Hematopoietic multipotent progenitor cell treated with erythropoietin and hydrocortisone succinate and interleukin-3 and kit ligand, for 6 days (in vitro differentiated cells): ENCODE data around the gene ARHGAP30.
A peak's percentile ranks its signal among the peaks of the same experiment; 100 is the strongest.
"Not testable (repeated sequence)": the region's sequence is repeated elsewhere in the genome, so short reads cannot be mapped to it uniquely, and the experiment has no call there.

Source experiments
- DNase-seq: peaks from one replicate; pipeline ENCODE4 v3.0.0-alpha.2; 2015

ARHGAP30 gene, protein sequence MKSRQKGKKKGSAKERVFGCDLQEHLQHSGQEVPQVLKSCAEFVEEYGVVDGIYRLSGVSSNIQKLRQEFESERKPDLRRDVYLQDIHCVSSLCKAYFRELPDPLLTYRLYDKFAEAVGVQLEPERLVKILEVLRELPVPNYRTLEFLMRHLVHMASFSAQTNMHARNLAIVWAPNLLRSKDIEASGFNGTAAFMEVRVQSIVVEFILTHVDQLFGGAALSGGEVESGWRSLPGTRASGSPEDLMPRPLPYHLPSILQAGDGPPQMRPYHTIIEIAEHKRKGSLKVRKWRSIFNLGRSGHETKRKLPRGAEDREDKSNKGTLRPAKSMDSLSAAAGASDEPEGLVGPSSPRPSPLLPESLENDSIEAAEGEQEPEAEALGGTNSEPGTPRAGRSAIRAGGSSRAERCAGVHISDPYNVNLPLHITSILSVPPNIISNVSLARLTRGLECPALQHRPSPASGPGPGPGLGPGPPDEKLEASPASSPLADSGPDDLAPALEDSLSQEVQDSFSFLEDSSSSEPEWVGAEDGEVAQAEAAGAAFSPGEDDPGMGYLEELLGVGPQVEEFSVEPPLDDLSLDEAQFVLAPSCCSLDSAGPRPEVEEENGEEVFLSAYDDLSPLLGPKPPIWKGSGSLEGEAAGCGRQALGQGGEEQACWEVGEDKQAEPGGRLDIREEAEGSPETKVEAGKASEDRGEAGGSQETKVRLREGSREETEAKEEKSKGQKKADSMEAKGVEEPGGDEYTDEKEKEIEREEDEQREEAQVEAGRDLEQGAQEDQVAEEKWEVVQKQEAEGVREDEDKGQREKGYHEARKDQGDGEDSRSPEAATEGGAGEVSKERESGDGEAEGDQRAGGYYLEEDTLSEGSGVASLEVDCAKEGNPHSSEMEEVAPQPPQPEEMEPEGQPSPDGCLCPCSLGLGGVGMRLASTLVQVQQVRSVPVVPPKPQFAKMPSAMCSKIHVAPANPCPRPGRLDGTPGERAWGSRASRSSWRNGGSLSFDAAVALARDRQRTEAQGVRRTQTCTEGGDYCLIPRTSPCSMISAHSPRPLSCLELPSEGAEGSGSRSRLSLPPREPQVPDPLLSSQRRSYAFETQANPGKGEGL

DNA sequence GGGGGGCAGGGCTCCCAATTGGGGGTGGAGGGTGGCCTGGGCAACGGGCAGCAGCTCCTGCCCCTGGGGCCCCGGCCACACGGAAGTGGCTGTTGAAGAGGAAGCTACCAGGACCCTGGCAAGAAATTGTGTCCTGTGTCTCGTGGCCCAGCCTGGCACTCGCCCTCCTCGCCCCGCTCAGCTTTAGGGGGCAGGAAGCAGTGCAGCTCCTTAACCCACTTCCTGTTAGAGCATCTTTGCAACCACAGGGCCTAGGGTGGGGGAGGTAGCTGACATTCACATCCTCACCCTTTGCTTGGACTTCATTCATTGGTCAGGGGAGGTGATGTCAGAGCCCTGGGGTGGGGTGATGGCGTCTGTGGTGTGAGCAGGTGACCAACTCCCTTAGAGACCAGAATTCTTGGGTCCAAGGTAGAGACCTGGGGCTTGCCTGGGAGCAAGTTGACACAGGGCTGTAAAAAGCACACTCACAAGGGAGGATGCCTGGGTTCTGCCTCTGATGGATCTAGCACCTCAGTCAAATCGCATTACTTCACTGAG lies at the start of gene ARHGAP30:
ARHGAP30 (minus strand) TSS at position 161 of the 540 bp plus-strand sequence. CDS start 267 bp downstream, outside the sequence.
- peak; percentile 89 for DNase-seq

DNA sequence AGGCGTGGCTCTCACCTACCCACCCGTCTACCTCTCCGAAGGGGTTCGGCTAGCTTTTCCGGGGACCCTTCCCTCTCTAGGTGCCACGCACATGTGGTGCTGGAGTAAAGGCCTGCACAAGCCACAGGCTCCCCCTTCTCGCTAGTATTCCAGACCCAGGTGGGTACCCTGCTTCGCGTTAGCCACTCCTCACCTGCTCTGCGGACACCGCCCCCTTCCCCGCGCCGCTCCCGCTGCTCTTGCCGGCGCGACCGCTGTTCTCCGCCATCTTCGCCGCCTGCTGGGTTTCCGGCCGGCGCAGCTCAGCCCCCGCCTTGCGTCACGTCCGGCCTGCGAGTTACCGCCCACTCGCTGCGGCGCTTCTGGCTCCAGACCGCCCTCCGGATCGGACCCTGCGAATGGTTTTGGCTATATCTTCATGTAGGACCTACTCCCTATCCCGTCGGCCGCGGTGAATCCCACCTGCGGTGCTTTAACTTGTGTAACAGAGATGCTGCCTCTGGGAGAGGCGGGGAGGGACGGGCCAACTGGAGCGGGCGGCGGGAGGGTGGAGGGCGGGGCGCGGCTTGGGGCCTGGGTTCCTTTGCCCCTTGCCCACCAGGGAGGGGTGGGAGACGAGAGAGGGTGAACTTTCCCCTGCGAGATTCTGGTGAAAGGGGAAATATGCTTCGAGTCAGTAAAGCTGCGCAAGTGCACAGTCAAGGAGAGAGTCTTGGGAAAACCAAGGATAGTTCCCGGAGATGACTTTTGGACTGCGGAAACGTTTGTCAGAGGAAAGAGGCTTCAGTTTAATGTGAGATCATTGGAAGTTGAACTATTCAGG lies 48.3 kb upstream of the ARHGAP30 start, which contains the start of the genes NIT1 and PFDN2:
NIT1 (plus strand) TSS at position 347 of the 823 bp plus-strand sequence; CDS start at position 419, 72 bp downstream.
PFDN2 (minus strand) TSS at position 279 of the 823 bp plus-strand sequence; CDS start at position 268, 11 bp downstream.
- DNase-seq, result peak; percentile 91

DNA sequence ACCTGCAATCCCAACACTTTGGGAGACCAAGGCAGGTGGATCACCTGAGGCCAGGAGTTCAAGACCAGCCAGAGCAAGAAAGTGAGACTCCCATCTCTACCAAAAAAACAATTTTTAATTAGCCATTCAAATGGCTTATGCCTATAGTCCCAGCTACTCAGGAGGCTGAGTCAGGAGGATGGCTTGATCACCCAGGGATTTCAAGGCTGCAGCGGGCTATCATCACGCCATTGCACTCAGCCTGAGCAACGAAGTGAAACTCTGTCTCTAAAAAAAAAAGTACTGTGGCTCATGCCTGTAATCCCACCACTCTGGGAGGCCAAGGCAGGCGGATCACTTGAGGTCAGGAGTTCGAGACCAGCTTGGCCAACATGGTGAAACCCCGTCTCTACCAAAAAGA lies 46.3 kb upstream of the ARHGAP30 start:
- DNase-seq, result not testable (repeated sequence)

DNA sequence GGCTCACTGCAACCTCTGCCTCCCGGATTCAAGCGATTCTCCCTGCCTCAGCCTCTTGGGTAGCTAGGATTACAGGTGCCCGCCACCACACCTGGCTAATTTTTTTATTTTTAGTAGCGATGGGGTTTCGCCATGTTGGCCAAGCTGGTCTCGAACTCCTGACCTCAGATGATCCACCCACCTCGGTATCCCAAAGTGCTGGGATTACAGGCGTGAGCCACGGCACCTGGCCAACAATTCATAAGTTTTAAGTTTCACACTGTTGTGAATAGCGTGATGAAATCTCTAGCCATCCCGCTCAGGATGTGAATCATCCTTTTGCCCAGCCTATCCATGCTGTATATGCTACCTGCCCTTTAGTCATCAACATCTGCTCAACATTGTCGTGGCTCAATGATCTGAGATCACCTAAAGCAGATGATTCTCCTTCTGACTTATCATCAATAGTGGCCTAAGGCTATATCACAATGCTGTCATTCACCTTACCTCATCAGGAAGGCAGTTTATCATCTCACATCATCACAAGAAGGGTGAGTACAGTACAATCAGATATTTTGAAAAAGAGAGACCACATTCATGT lies 45.5 kb upstream of the ARHGAP30 start:
- no peak for DNase-seq

DNA sequence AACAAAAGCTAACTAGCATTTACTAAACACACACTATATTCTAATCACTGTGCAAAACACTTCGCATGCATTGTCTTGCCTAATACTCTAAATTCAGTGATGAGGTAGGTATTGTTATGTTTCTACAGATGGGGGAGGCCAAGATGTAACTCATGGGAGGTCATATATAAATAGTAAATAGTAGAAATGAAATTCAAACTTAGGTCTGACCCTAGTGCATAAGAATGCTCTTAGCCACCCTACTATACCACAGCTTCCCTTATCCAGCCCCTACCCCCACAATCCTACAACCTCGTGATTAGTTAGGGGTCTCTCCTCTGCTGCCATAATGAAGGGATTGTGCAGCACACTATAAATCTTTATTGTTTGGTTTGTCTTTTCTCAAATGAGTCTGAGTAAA lies 44.9 kb upstream of the ARHGAP30 start:
- no peak for DNase-seq

DNA sequence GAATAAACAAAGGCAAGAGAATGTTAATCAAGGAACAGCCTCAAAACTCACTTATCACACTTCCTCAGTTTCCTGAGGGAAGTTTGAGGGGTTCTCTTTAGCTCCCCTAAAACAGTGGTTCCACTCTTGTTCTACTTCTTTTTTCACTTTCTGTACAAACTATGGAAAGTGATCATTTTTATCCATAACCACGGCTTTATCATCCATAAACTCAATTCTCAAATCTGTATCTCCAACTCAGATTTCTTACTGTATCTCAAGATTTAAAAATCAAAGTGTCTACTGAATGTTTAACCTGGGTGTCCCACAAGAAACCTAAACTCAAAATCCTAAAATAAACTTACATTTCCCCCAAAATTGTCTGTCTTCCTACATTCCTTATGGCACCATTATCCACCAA lies 44.2 kb upstream of the ARHGAP30 start:
- DNase-seq, result no peak

DNA sequence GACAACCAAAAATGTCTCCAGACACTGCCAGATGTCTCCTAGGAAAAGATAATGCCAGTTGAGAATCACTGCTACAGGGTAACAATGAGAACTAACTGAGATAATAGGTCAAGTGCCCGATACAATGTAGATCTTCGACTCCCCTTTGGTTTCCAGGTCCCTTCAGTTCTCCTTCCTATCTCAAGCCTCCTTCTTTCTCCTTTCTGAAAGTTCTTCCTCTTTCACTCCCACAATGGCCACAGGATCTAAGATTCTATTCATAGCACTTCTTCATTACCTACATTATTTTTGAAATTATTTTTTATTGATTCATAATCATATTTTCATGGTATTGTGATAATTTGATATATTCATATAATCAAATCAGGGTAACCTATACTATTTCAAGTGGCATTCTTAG lies 41.8 kb upstream of the ARHGAP30 start:
- peak; percentile 37 for DNase-seq

DNA sequence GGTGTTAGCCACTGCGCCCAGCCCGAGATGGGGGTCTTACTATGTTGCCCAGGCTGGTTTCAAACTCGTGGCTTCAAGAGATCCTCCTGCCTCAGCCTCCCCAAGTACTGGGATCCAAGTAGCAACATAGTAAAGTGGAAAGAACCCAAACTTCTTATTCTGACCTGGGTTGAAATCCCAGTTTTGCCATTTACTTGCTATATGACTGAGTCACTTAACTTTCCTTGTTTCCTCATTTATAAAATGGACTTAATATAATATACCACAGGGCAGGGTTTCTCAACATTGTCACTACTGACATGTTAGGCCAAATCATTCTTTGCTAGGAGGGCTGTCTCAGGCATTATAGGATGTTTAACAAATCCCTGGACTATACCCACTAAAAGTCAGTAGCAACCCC lies 41.4 kb upstream of the ARHGAP30 start:
- DNase-seq, result no peak

DNA sequence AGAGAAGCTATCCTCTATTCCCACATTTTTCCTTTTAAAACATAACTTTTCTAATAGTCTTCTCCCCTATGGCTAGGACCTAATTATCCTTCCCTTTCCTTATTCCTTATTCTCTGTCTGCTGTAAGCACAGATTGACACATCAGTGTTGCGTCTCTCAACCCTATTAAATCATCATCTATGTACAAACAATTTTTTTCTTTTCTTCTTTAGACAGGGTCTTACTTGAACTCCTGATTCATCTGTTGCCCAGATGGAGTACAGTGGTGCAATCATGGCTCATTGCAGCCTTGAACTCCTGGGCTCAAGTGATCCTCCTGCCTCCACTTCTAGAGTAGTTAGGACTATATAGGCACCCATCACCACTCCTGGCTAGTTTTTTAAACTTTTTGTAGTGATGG lies 36.7 kb upstream of the ARHGAP30 start:
- DNase-seq, result no peak

DNA sequence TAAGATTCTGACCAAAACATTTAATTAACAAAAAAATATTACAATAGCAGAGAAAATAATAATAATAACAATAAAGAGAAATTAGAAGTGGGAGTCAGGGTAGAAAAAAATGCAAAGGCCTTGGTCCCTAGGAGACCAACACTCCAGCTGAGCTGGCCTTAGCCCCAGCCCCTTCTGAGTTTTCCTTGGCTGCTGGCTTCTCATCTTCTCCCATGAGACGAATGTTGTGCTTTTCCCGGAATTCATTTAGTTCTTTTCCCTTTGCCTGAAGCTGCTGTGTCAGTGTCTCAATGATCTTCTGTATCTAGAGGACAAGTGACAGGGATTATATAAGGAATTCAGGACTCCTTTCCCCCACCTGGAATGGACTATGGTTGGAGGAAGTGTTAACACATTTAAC lies 30.9 kb upstream of the ARHGAP30 start:
- no peak for DNase-seq

DNA sequence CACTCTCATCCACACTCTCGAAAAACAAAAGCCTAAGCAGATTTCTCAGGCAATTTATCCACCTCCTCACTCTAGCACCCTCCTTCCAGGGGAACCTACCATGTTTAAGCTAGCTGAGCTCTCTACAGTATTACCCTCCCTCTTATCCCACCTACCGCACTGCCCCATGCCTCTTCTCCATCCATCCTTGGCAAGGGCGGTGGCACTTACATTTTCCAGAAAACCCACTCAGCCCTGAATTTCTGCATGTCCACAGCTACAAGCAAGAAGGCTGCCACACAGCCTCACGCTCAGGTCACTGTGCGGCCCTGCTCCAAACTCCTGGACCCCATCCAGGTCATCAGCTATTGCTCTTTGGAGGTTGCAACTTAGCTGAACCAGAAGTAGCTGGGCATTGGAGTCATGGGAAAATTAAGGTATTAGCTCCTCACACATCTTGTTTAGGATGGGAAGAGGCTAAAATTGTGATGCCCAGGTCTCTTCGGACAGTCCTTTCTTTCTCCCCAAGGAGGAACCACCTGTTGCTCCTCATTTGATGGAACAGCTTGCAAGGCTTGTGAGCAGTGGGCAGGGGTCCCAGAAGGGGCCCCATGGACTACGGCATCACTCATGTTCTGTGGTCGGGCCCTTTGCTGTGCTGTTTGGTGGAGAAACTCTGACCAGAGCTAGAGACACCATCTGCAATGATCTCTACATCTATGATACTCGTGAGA lies 29.6 kb upstream of the ARHGAP30 start:
- no peak for DNase-seq

DNA sequence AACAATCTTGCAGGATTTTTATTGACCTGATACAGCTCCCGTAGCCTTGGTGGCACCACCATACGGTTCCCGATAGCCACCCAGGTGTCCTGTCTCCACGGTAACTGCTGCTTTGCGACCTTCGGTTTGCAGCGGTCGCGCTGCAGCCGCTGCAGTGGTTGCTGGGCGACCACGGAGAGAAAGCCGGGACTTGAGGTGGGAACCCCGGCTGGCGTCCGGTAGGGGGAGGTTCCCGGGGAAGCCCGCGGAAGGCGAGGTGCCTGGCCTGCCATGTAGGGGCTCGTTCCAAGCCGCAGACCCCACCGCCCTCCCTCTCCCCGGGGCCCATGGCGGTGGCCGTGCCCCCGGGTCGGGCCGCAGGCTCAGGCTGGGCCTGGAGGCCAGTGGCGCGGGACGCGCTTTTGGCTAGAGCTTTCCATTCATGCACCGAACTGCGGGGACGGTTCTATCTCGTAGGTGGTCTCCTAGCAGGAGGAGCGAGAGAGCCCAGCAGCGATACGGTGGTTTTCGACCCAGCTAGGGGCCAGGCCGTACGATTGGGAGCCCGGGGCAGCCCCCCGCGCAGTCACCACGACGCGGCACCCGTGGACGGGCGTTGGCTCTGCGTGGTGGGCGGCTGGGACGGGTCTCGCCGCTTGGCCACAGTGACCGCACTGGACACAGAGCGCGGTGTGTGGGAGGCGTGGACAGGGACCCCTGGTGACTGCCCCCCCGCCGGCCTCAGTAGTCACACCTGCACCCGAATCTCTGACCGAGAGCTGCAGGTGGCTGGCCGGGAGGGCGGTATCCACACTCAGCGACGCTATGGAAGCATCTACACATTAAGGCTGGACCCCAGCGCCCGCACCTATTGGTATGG lies 28.7 kb upstream of the ARHGAP30 start, which contains the start of gene KLHDC9:
KLHDC9 (plus strand) TSS at position 152 of the 859 bp plus-strand sequence; CDS start at position 327, 175 bp downstream.
- DNase-seq, result peak; percentile 82

DNA sequence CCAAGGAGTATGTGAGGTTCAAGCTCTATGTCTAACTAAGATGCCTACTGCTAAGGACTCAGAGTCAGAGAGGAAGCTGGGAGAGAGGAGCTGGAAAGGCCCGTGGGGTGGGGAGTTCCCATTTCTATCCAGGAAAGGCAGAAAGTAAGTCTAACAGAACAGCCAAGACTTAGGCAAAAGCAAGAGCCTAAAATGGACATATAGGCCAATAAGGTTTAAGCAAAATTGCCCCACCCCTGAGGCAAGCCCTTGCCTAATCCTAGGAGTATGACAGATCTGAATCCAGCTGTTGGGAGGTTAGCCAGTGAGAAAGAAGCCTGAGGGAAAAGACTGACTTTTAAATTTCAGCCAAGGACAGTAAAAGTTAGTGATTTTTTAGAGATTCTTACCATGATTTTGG lies 26.8 kb upstream of the ARHGAP30 start:
- no peak for DNase-seq

DNA sequence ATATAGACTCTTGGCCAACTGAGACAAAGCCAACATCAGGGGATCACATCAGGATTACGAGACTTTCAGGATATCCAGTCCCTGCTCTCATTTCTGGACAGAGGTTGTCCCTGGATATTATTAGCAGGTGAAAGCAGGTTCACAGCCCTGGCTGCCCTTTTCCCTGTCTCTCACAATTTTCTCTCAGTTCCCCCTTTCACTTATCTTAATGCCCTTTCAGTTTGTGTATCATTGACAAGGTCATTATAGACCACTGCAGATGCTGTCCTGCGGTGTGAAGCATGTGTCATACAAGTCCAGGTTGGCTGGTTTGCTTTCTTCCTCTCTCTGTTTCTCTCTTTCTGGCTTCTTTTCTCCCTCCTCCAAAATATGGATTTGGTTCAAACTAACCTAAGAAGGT lies 26.3 kb upstream of the ARHGAP30 start:
- no peak for DNase-seq

DNA sequence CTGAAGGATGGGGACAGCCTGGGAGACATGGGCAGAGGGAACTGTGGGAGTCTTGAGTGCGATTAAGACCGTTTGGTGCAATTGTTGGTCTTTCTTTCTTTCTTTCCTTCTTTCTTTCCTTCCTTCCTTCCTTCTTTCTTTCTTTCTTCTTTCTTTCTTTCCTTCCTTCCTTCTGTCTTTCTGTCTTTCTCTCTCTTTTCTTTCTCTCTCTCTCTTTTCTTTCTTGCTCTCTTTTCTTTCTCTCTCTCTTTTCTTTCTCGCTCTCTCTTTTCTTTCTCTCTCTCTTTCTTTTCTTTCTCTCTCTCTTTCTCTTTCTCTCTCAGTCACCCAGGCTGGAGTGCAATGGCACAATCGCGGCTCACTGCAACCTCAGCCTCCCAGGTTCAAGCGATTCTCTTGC lies 25.5 kb upstream of the ARHGAP30 start:
- DNase-seq, result no peak

DNA sequence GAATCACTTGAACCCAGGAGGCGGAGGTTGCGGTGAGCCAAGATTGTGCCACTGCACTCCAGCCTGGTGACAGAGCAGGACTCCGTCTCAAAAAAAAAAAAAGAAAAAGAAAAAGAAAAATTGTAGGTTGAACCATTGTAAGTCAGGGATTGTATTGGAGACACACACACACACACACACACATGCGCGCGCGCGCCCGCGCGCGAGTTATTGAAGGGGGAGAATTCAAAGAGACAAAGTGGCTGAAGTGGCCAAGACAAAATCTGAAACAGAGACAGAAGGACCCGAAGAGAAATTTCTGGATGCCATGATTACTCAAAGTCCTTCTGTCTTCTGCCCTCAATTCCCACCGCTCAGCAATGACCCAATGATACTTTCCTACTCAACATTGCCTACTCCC lies 24.8 kb upstream of the ARHGAP30 start:
- DNase-seq, result no peak

DNA sequence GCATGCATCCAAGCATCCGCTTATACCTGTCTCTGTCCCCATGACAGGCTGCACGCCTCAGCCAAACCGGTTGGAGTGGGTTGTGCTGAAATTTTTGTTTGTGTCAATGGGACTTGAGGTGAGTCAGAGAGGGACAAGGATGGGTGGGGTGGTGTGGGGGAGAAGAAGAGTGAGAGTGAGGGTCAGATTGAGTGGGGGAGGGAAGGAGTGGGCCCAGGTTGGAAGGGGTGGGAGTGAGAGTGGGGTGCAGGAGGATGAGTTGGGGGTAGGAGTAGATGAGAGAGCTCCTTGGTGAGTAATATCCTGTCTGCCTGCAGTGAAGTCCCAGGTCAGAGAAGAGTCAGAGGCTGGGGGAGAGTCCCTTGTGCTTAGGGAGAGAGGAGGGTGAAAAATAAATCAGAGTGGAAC lies 22.9 kb upstream of the ARHGAP30 start:
- DNase-seq, result no peak

DNA sequence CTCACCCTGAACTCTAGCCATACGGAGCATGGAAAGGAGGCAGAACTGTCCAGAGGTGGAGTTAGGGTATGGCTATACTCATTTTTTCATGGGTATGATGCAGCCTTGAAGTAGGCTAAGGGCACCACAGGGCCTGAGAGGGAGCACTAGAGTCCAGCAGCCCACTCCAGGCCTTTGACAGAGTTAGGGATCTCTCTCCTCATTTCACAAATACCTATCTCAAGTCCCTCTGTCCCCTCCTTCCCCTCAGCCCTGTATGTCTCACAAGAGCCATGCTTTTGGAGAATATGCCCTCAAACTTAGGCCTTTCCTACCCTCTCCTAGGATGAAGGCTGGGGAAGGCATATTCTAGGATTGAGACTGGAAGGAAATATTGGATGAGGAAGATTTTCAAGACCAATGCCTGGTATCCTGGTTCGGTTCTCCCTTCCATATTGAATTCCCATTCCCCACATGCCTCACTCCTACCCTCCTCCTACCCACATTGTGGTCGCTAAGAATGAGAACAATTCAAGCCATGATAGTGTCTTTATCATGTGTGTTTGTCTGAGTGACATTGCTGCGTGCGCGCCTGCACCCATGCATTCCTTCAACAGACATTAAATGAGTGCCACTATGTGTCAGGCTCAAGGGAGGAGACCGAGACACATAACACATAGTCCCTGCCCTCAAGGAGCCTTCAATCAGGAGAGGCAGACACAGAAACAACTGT lies 22.3 kb upstream of the ARHGAP30 start:
- no peak for DNase-seq

DNA sequence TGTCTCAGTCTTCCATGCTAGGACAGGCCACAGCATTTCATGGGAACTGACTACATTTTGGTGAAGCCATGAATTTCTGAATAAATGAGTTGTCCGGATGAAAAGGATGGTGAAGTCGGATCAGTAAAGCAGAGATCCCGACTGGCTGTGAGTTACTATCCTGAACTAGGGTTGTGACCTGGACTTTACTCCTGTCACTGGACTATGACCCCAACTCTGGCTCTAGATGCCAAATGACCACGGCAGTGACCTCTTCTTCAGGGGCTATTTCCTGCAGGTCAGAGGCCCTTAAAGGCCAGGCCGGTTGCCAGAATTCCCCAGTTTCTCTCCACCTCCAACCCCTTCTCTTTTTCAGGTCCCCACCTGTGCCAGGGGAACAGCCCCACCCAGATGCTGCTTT lies 21.4 kb upstream of the ARHGAP30 start:
- no peak for DNase-seq
